H9 (cell line): ENCODE data around the gene TBCK. TPM values are rescaled to one million over a fixed set of nuclear protein-coding genes. Genes with fewer than 3 reads are reported as not detected.

Source experiments
- DNase-seq: peaks from one replicate; pipeline ENCODE4 v3.0.0-alpha.2; 2017
- H2AFZ ChIP-seq: one replicate; pipeline ENCODE4 v1.6.1; 2013; ENCODE audit warnings: mild to moderate bottlenecking, low read length, control low read depth, moderate library complexity
- H2AK5ac ChIP-seq: 2 replicates; pipeline ENCODE4 v1.6.1; 2013; ENCODE audit warnings: low read length, control low read depth, mixed read lengths; ENCODE audit not compliant: insufficient read length
- H2BK120ac ChIP-seq: one replicate; pipeline ENCODE4 v1.6.1; 2013; ENCODE audit warnings: low read depth, mild to moderate bottlenecking, low read length, control low read depth, inconsistent platforms; ENCODE audit not compliant: poor library complexity, severe bottlenecking
- H2BK12ac ChIP-seq: 2 replicates; pipeline ENCODE4 v1.6.1; 2013; ENCODE audit warnings: low read length, control low read depth, mixed read lengths, low read depth; ENCODE audit not compliant: insufficient read length
- H2BK15ac ChIP-seq: 2 replicates; pipeline ENCODE4 v1.6.1; 2013; ENCODE audit warnings: low read depth, low read length, control low read depth
- H2BK20ac ChIP-seq: one replicate; pipeline ENCODE4 v1.6.1; 2013; ENCODE audit warnings: low read depth, mild to moderate bottlenecking, low read length, control low read depth, inconsistent platforms; ENCODE audit not compliant: poor library complexity, severe bottlenecking
- H2BK5ac ChIP-seq: 2 replicates; pipeline ENCODE4 v1.6.1; 2013; ENCODE audit warnings: low read length, control low read depth, mixed read lengths; ENCODE audit not compliant: insufficient read length
- H3K14ac ChIP-seq: 2 replicates; pipeline ENCODE4 v1.6.1; 2013; ENCODE audit warnings: low read length, control low read depth; ENCODE audit not compliant: insufficient read depth
- H3K18ac ChIP-seq: 2 replicates; pipeline ENCODE4 v1.6.1; 2013; ENCODE audit warnings: low read depth, mild to moderate bottlenecking, mixed read lengths, low read length, control low read depth; ENCODE audit not compliant: insufficient read length
- H3K23ac ChIP-seq: 2 replicates; pipeline ENCODE4 v1.6.1; 2013; ENCODE audit warnings: low read length, control low read depth, mixed read lengths, low read depth; ENCODE audit not compliant: insufficient read length
- H3K23me2 ChIP-seq: 2 replicates; pipeline ENCODE4 v1.6.1; 2013; ENCODE audit warnings: low read depth, mild to moderate bottlenecking, mixed read lengths, low read length, control low read depth; ENCODE audit not compliant: insufficient read length, poor library complexity, severe bottlenecking
- H3K27ac ChIP-seq: 2 replicates; pipeline ENCODE4 v1.5.1; 2013; ENCODE audit warnings: low read length, control low read depth, mixed read lengths, low read depth; ENCODE audit not compliant: insufficient read length
- H3K27me3 ChIP-seq: 2 replicates; pipeline ENCODE4 v1.6.1; 2013; ENCODE audit warnings: low read length, control low read depth, inconsistent platforms; ENCODE audit not compliant: insufficient read depth
- H3K4ac ChIP-seq: 2 replicates; pipeline ENCODE4 v1.6.1; 2013; ENCODE audit warnings: low read depth, mild to moderate bottlenecking, control low read depth, inconsistent platforms, low read length, moderate library complexity
- H3K4me1 ChIP-seq: 2 replicates; pipeline ENCODE4 v1.6.1; 2013; ENCODE audit warnings: low read length, control low read depth, inconsistent platforms; ENCODE audit not compliant: insufficient read depth
- H3K4me2 ChIP-seq: 2 replicates; pipeline ENCODE4 v1.6.1; 2013; ENCODE audit warnings: low read length, control low read depth, mixed read lengths; ENCODE audit not compliant: insufficient read length, insufficient read depth
- H3K56ac ChIP-seq: 2 replicates; pipeline ENCODE4 v1.6.1; 2013; ENCODE audit warnings: low read depth, mild to moderate bottlenecking, mixed read lengths, low read length, control low read depth; ENCODE audit not compliant: insufficient read length
- H3K79me1 ChIP-seq: 2 replicates; pipeline ENCODE4 v1.6.1; 2013; ENCODE audit warnings: low read depth, mild to moderate bottlenecking, moderate library complexity, low read length, control low read depth, inconsistent platforms; ENCODE audit not compliant: insufficient read depth, poor library complexity, severe bottlenecking
- H3K79me2 ChIP-seq: 2 replicates; pipeline ENCODE4 v1.6.1; 2013; ENCODE audit warnings: low read length, control low read depth, inconsistent platforms; ENCODE audit not compliant: insufficient read depth
- H3K9ac ChIP-seq: 2 replicates; pipeline ENCODE4 v1.6.1; 2013; ENCODE audit warnings: low read length, control low read depth, mixed read lengths; ENCODE audit not compliant: insufficient read length; ENCODE audit errors: extremely low read depth
- H3K9me3 ChIP-seq: one replicate; pipeline ENCODE4 v1.6.1; 2013; ENCODE audit warnings: low read depth, low read length, inconsistent platforms; ENCODE audit not compliant: control insufficient read depth
- H3T11ph ChIP-seq: one replicate; pipeline ENCODE4 v1.6.1; 2013; ENCODE audit warnings: mild to moderate bottlenecking, low read length, control low read depth, inconsistent platforms
- H4K20me1 ChIP-seq: one replicate; pipeline ENCODE4 v1.6.1; 2013; ENCODE audit not compliant: control insufficient read depth, insufficient read length, insufficient read depth
- H4K5ac ChIP-seq: 2 replicates; pipeline ENCODE4 v1.6.1; 2013; ENCODE audit warnings: low read depth, mild to moderate bottlenecking, mixed read lengths, low read length, control low read depth; ENCODE audit not compliant: insufficient read length
- H4K8ac ChIP-seq: replicated peaks from 2 replicates; pipeline ENCODE4 v1.6.1; 2013; ENCODE audit warnings: low read length, control low read depth, mixed read lengths, low read depth; ENCODE audit not compliant: insufficient read length
- H4K91ac ChIP-seq: 2 replicates; pipeline ENCODE4 v1.6.1; 2013; ENCODE audit warnings: low read depth, mild to moderate bottlenecking, moderate library complexity, mixed read lengths, low read length, control low read depth; ENCODE audit not compliant: insufficient read length
- H3K27ac Mint-ChIP-seq, 3 experiments: 2 replicates in 2 of 3; 3 replicates in 1 of 3; pipeline ENCODE4 v1.8.0; 2020 to 2021; ENCODE audit warnings: mixed read lengths in 3 of 3, mild to moderate bottlenecking in 1 of 3, moderate library complexity in 1 of 3
- H3K27me3 Mint-ChIP-seq: 2 replicates; pipeline ENCODE4 v1.8.0; 2021; ENCODE audit warnings: low read depth, mild to moderate bottlenecking, moderate library complexity, mixed read lengths
- H3K36me3 Mint-ChIP-seq, 3 experiments: 2 replicates in 2 of 3; 3 replicates in 1 of 3; pipeline ENCODE4 v1.8.0; 2020 to 2021; ENCODE audit warnings: low read depth in 3 of 3, mixed read lengths in 3 of 3; ENCODE audit not compliant: insufficient read depth in 1 of 3
- H3K4me1 Mint-ChIP-seq, 2 experiments: 2 replicates each; pipeline ENCODE4 v1.8.0; 2020; ENCODE audit warnings: mixed read lengths in 2 of 2
- H3K4me3 Mint-ChIP-seq, 2 experiments: 2 replicates in 1 of 2; 3 replicates in 1 of 2; pipeline ENCODE4 v1.8.0; 2020 to 2021; ENCODE audit warnings: mild to moderate bottlenecking in 2 of 2, mixed read lengths in 2 of 2, moderate library complexity in 1 of 2
- H3K9me3 Mint-ChIP-seq, 2 experiments: 2 replicates in 1 of 2; 3 replicates in 1 of 2; pipeline ENCODE4 v1.8.0; 2020; ENCODE audit warnings: mild to moderate bottlenecking in 2 of 2, mixed read lengths in 2 of 2, moderate library complexity in 1 of 2
- CTCF ChIP-seq: fragments of 200-600 bp; sonication (generic); conservative IDR thresholded peaks from 3 replicates; pipeline ENCODE4 v1.8.0; 2021; ENCODE audit warnings: antibody characterized with exemption, mild to moderate bottlenecking
- total RNA-seq: library from RNA; stranded (reverse); gene quantifications from 2 replicates; pipeline ENCODE4 v1.2.1, GENCODE V29; 2021

TBCK gene
- total RNA-seq, 1 experiment from 2014 or later, result 22.1 TPM

GRCh38 chr4:106351016-106351415 is 35.0 kb upstream of the TBCK start:
- Histone ChIP-seq H3K18ac (no peak overlapping the region), H4K8ac (no peak overlapping the region), H3K14ac (no peak overlapping the region), H2BK20ac (no peak overlapping the region), H3K9me3 (no peaks in the 10 kb centered on the region), H4K20me1 (no peaks in the 10 kb centered on the region), H3K27ac (no peak overlapping the region), H3K27me3 (no peaks in the 10 kb centered on the region), H2BK5ac (no peak overlapping the region), H4K91ac (no peak overlapping the region), H3K9ac (no peak overlapping the region), H3K23me2 (no peaks in the 10 kb centered on the region), H3K4me1 (no peaks in the 10 kb centered on the region), H3K79me2 (no peaks in the 10 kb centered on the region), H2BK15ac (no peak overlapping the region), H3K56ac (no peak overlapping the region), H2AFZ (no peak overlapping the region), H2BK120ac (no peak overlapping the region), H2BK12ac (no peak overlapping the region), H4K5ac (no peak overlapping the region), H3K4ac (no peak overlapping the region), H3T11ph (no peak overlapping the region), H2AK5ac (no peak overlapping the region), H3K23ac (no peak overlapping the region), H3K4me2 (no peak overlapping the region), H3K79me1 (no peaks in the 10 kb centered on the region)
- Mint-ChIP-seq H3K36me3 (no peaks in the 10 kb centered on the region; a peak in 2 of 7 replicates), H3K27ac (no peak overlapping the region), H3K4me3 (no peak overlapping the region), H3K9me3 (no peaks in the 10 kb centered on the region), H3K4me1 (peaks cover 4% of the 10 kb centered on the region in 2 experiments; a peak in 1 of 4 replicates), H3K27me3 (peaks cover 2% of the 10 kb centered on the region; the same call in 1 of the 2 replicates)
- TF ChIP-seq CTCF, result no peak
- no peak for DNase-seq
